K562 (cell line): Measurements from ENCODE around the gene RPL28. TPM values are rescaled to one million over a fixed set of nuclear protein-coding genes. Genes with fewer than 3 reads are reported as not detected.

Experiments
- ATAC-seq: fragments of 200-7000 bp; cut with Tn5 transposase; 3 replicates; pipeline ENCODE4 v1.9.1; 2020; ENCODE audit warnings: moderate library complexity
- BruUV-seq: library from RNA; stranded (reverse); fragments of 400-500 nt; replicated peaks from 2 replicates; lab custom pipeline; 2021; lab: Mats Ljungman, UMichigan
- CTCF ChIA-PET: fragments of 300-600 bp; formaldehyde crosslinking; extraction: SDS; loops from one replicate; lab custom pipeline; 2021; ENCODE audit warnings: low intra/inter-chr PET ratio; lab: Yijun Ruan, JAX
- POLR2A ChIA-PET: fragments of 300-600, 350-650 bp; sonication (Branson Sonifier 250); formaldehyde crosslinking; extraction: SDS; loops from one replicate; lab custom pipeline; 2021; ENCODE audit warnings: antibody characterized with exemption, inconsistent platforms; lab: Yijun Ruan, JAX
- DNase-seq, 4 experiments: peaks; one replicate each; pipeline versions ENCODE4 v3.0.0 to v3.0.0-alpha.2; 2011 to 2018; ENCODE audit warnings: low spot score in 3 of 4, mixed read lengths in 3 of 4; ENCODE audit errors: extremely low read depth in 1 of 4
- FAIRE-seq: peaks from 2 replicates; lab custom pipeline; 2011; peaks lifted over from hg19 to GRCh38; lab: Jason Lieb, UNC
- H2AFZ ChIP-seq: 2 replicates; pipeline ENCODE4 v1.6.0; 2011; ENCODE audit warnings: low read depth, low read length, control low read depth, inconsistent platforms
- H3K27ac ChIP-seq: fragments of 200-600 bp; 3 replicates; pipeline ENCODE4 v1.8.0; 2011; ENCODE audit warnings: low read depth, mild to moderate bottlenecking, control low read depth, inconsistent platforms, low read length, moderate library complexity, mixed read lengths; ENCODE audit errors: extremely low read depth
- H3K27me3 ChIP-seq, 2 experiments: fragments of 300-600 bp in 1 of 2; 2 replicates in 1 of 2; 3 replicates in 1 of 2; pipeline versions ENCODE4 v1.6.0 to v1.8.0; 2011; ENCODE audit warnings: inconsistent platforms in 2 of 2, low read length in 2 of 2, mild to moderate bottlenecking in 1 of 2, mixed read lengths in 1 of 2, moderate library complexity in 1 of 2; ENCODE audit not compliant: control insufficient read depth in 2 of 2, insufficient read depth in 2 of 2
- H3K36me3 ChIP-seq: fragments of 300-600 bp; 3 replicates; pipeline ENCODE4 v1.8.0; 2011; ENCODE audit warnings: mild to moderate bottlenecking, low read length, inconsistent platforms; ENCODE audit not compliant: control insufficient read depth, insufficient read depth
- H3K4me1 ChIP-seq, 2 experiments: fragments of 200-600 bp in 1 of 2; replicated peaks in 1 of 2; 2 replicates in 1 of 2; 3 replicates in 1 of 2; pipeline versions ENCODE4 v1.5.1 to v1.8.0; 2011; ENCODE audit warnings: inconsistent platforms in 2 of 2, low read length in 2 of 2, mild to moderate bottlenecking in 1 of 2, mixed read lengths in 1 of 2, moderate library complexity in 1 of 2; ENCODE audit not compliant: control insufficient read depth in 2 of 2, insufficient read depth in 2 of 2
- H3K4me2 ChIP-seq: 2 replicates; pipeline ENCODE4 v1.6.1; 2011; ENCODE audit warnings: low read length, control low read depth, inconsistent platforms, mixed read lengths; ENCODE audit not compliant: insufficient read depth
- H3K4me3 ChIP-seq: fragments of 200-600 bp; sonication (generic), shearing (Covaris generic); 2 replicates; pipeline ENCODE4 v1.5.1; 2016; ENCODE audit warnings: control low read depth, inconsistent platforms
- H3K79me2 ChIP-seq: fragments of 200-600 bp; 3 replicates; pipeline ENCODE4 v1.8.0; 2011; ENCODE audit warnings: low read length, inconsistent platforms; ENCODE audit not compliant: control insufficient read depth, insufficient read depth
- H3K9ac ChIP-seq, 2 experiments: 2 replicates each; pipeline versions ENCODE4 v1.6.0 to v1.6.1; 2011; ENCODE audit warnings: low read depth in 2 of 2, low read length in 2 of 2, control low read depth in 1 of 2, inconsistent platforms in 1 of 2, mild to moderate bottlenecking in 1 of 2, mixed read lengths in 1 of 2; ENCODE audit not compliant: insufficient read depth in 1 of 2
- H3K9me1 ChIP-seq: one replicate; pipeline ENCODE4 v1.6.0; 2011; ENCODE audit warnings: inconsistent platforms, mild to moderate bottlenecking, low read length, moderate library complexity; ENCODE audit not compliant: control insufficient read depth, insufficient read depth
- H3K9me3 ChIP-seq: replicated peaks from 2 replicates; pipeline ENCODE4 v1.5.1; 2011; ENCODE audit warnings: low read depth, low read length, inconsistent platforms; ENCODE audit not compliant: control insufficient read depth, insufficient read depth
- H4K20me1 ChIP-seq: replicated peaks from 2 replicates; pipeline ENCODE4 v1.6.1; 2011; ENCODE audit warnings: low read length, inconsistent platforms, mixed read lengths; ENCODE audit not compliant: control insufficient read depth, insufficient read depth
- CTBP1 ChIP-seq: fragments of 450-650 bp; IDR thresholded peaks from 2 replicates; pipeline ENCODE4 v1.6.1; 2016; ENCODE audit warnings: borderline replicate concordance
- FOXO4 ChIP-seq: fragments of 450-650 bp; formaldehyde crosslinking; IDR thresholded peaks from 2 replicates; pipeline ENCODE4 v1.4.0; 2020; ENCODE audit warnings: mild to moderate bottlenecking, moderate library complexity
- GABPB1 ChIP-seq: sonication (generic); formaldehyde crosslinking; IDR thresholded peaks from 2 replicates; pipeline ENCODE4 v1.8.0; 2022; ENCODE audit warnings: mild to moderate bottlenecking, missing genetic modification reagents
- HCFC1 ChIP-seq: IDR thresholded peaks from 2 replicates; pipeline ENCODE4 v1.6.1; 2012; ENCODE audit warnings: low read depth, low read length, improper control_type of control experiment
- HIVEP1 ChIP-seq: fragments of 250-450 bp; sonication (Bioruptor Pico); IDR thresholded peaks from 2 replicates; pipeline ENCODE4 v1.4.0; 2020; ENCODE audit warnings: mild to moderate bottlenecking
- JUNB ChIP-seq: fragments of 450-650 bp; formaldehyde crosslinking; conservative IDR thresholded peaks from 2 replicates; pipeline ENCODE4 v1.4.0; 2020; ENCODE audit warnings: mild to moderate bottlenecking
- MAZ ChIP-seq, 2 experiments: fragments of 450-650 bp in 1 of 2; sonication (generic) in 1 of 2; formaldehyde crosslinking; IDR thresholded peaks in 1 of 2; conservative IDR thresholded peaks in 1 of 2; 2 replicates each; pipeline versions ENCODE4 v1.4.0 to v1.5.0; 2020; ENCODE audit warnings: mild to moderate bottlenecking in 1 of 2, missing genetic modification reagents in 1 of 2
- PHB2 ChIP-seq: fragments of 450-650 bp; IDR thresholded peaks from 2 replicates; pipeline ENCODE4 v1.6.1; 2017; ENCODE audit warnings: low read depth
- PHF20 ChIP-seq: fragments of 450-650 bp; IDR thresholded peaks from 2 replicates; pipeline ENCODE4 v1.6.1; 2018; ENCODE audit not compliant: partially characterized antibody
- SP2 ChIP-seq: IDR thresholded peaks from 2 replicates; pipeline ENCODE4 v1.6.1; 2011; ENCODE audit warnings: mild to moderate bottlenecking, low read depth, low read length, moderate library complexity; ENCODE audit not compliant: poor library complexity, severe bottlenecking; ENCODE audit errors: extremely low read depth
- SRSF1 ChIP-seq: fragments of 200-400 bp; formaldehyde crosslinking; IDR thresholded peaks from 2 replicates; pipeline ENCODE4 v1.6.1; 2017; ENCODE audit warnings: mild to moderate bottlenecking, low read depth, low read length, moderate library complexity
- XRCC5 ChIP-seq: fragments of 200-400 bp; formaldehyde crosslinking; IDR thresholded peaks from 2 replicates; pipeline ENCODE4 v1.6.1; 2017; ENCODE audit warnings: low read depth, mild to moderate bottlenecking, low read length
- ZFP1 ChIP-seq: fragments of 450-650 bp; formaldehyde crosslinking; IDR thresholded peaks from 2 replicates; pipeline ENCODE4 v1.4.0; 2020; ENCODE audit warnings: mild to moderate bottlenecking, mixed read lengths
- ZNF561 ChIP-seq: fragments of 450-650 bp; formaldehyde crosslinking; conservative IDR thresholded peaks from 2 replicates; pipeline ENCODE4 v1.4.0; 2020; ENCODE audit warnings: mild to moderate bottlenecking, moderate library complexity
- WGBS: fragments of 100-300 bp; shearing (Covaris generic); methylation state at CpG from one replicate; pipeline ENCODE4 v1.1.6; 2016; ENCODE audit warnings: low coverage, mixed read lengths; ENCODE audit not compliant: insufficient coverage; ENCODE audit errors: missing lambda C conversion rate; 5-methylcytosine and 5-hydroxymethylcytosine counted together
- in situ Hi-C: fragments of 300-500 bp; cut with MboI; formaldehyde crosslinking; loops from 4 replicates; pipeline ENCODE4 v1.15.0; 2018; ENCODE audit warnings: inconsistent platforms, mixed read lengths
- intact Hi-C: fragments of 100-400 bp; cut with micrococcal nuclease; formaldehyde crosslinking; loops from 2 replicates; pipeline ENCODE4 v1.14.2; 2022
- polyA plus RNA-seq, 8 experiments: library from polyadenylated mRNA; depleted of rRNA in 4 of 8; stranded (reverse) in 5 of 8; unstranded in 3 of 8; fragments of >200 nt; fragmentation: Nextera tagmentation in 2 of 8; fragmentation: Illumina TruSeq in 1 of 8; extraction: Ambion mirVana in 2 of 8; extraction: Trizol in 1 of 8; gene quantifications; 2 replicates each; pipeline versions ENCODE4 v1.2.1 to v1.2.3, GENCODE V29; 2011 to 2014; ENCODE audit warnings: inconsistent platforms in 1 of 8, missing spikeins in 1 of 8
- total RNA-seq, 7 experiments: library from RNA; depleted of rRNA in 6 of 7; stranded (reverse); fragments of >200 nt in 6 of 7; fragmentation: Illumina TruSeq in 2 of 7; extraction: Trizol in 2 of 7; gene quantifications; 2 replicates each; pipeline versions ENCODE4 v1.2.1 to v1.2.3, GENCODE V29; 2011 to 2021; ENCODE audit warnings: low replicate concordance in 1 of 7
- TF ChIP-seq, protein P1 (sequence below): sonication (generic); formaldehyde crosslinking; IDR thresholded peaks from 2 replicates; pipeline ENCODE4 v1.8.0; 2023; ENCODE audit warnings: missing genetic modification reagents, mild to moderate bottlenecking, borderline replicate concordance

Gene RPL28
- total and polyA plus RNA-seq, 9 of the 15 experiments (the other 6 are each of a cell fraction or from before 2014, with no cell fraction given) = 124 to 3,106 (median 622) TPM

- TF ChIP-seq ZNF561 (no peak), GABPB1 (peak; percentile 88)
- TF ChIP-seq, all 486 proteins: peak for 13
Observed at GRCh38 chr19:55432241-55432959, 46.7 kb downstream of the RPL28 start (continued).

- H2AFZ ChIP-seq = no peak overlapping the region
- H3K4me1 ChIP-seq = peaks cover 0 to 18% of the 10 kb centered on the region in 2 experiments; a peak in 2 of 5 replicates
- peaks cover 4% of the 10 kb centered on the region for H4K20me1 ChIP-seq
- no peak overlapping the region for H3K27ac ChIP-seq
- H3K9me3 ChIP-seq = no peaks in the 10 kb centered on the region
- H3K79me2 ChIP-seq = no peaks in the 10 kb centered on the region
- no peak overlapping the region for H3K4me2 ChIP-seq
- H3K27me3 ChIP-seq = peaks cover 0 to 13% of the 10 kb centered on the region in 2 experiments; a peak in 2 of 5 replicates
- H3K4me3 ChIP-seq = no peak overlapping the region
- DNase-seq = no peak
- H3K9ac ChIP-seq = no peak overlapping the region
- POLR2A ChIA-PET = interaction anchor here (0.6 kb wide), 1 partner anchor 38 kb away, joined by 3 read pairs; no protein-coding TSS in a partner anchor
- CTCF ChIA-PET = no interaction called here
- H3K9me1 ChIP-seq = no peaks in the 10 kb centered on the region
- intact Hi-C loops = no loop called here
- 77% methylated on average over 25 of the region's 48 CpGs for WGBS
- in situ Hi-C loops = loop anchor here (25.0 kb wide), 1 partner anchor 771 kb away; the partner anchor contains the start of gene LILRB4
- no peak for FAIRE-seq
- H3K36me3 ChIP-seq = no peaks in the 10 kb centered on the region
- BruUV-seq = no TSS peak
- no peak for ATAC-seq
- no peak for TF ChIP-seq SRSF1
- no peak for TF ChIP-seq ZFP1 (CRISPR knock-in tag)
- TF ChIP-seq HCFC1 = no peak
- no peak for TF ChIP-seq XRCC5
- no peak for TF ChIP-seq HIVEP1
- no peak for TF ChIP-seq CTBP1
- no peak for TF ChIP-seq FOXO4 (CRISPR knock-in tag)
- TF ChIP-seq JUNB (CRISPR knock-in tag) = no peak
- no peak for TF ChIP-seq PHB2
- no peak for TF ChIP-seq MAZ (CRISPR knock-in tag; conservative IDR thresholded peaks at IDR 0.05 in 1 of 2, IDR thresholded peaks at IDR 0.05 in 1 of 2)
- TF ChIP-seq, protein P1, sequence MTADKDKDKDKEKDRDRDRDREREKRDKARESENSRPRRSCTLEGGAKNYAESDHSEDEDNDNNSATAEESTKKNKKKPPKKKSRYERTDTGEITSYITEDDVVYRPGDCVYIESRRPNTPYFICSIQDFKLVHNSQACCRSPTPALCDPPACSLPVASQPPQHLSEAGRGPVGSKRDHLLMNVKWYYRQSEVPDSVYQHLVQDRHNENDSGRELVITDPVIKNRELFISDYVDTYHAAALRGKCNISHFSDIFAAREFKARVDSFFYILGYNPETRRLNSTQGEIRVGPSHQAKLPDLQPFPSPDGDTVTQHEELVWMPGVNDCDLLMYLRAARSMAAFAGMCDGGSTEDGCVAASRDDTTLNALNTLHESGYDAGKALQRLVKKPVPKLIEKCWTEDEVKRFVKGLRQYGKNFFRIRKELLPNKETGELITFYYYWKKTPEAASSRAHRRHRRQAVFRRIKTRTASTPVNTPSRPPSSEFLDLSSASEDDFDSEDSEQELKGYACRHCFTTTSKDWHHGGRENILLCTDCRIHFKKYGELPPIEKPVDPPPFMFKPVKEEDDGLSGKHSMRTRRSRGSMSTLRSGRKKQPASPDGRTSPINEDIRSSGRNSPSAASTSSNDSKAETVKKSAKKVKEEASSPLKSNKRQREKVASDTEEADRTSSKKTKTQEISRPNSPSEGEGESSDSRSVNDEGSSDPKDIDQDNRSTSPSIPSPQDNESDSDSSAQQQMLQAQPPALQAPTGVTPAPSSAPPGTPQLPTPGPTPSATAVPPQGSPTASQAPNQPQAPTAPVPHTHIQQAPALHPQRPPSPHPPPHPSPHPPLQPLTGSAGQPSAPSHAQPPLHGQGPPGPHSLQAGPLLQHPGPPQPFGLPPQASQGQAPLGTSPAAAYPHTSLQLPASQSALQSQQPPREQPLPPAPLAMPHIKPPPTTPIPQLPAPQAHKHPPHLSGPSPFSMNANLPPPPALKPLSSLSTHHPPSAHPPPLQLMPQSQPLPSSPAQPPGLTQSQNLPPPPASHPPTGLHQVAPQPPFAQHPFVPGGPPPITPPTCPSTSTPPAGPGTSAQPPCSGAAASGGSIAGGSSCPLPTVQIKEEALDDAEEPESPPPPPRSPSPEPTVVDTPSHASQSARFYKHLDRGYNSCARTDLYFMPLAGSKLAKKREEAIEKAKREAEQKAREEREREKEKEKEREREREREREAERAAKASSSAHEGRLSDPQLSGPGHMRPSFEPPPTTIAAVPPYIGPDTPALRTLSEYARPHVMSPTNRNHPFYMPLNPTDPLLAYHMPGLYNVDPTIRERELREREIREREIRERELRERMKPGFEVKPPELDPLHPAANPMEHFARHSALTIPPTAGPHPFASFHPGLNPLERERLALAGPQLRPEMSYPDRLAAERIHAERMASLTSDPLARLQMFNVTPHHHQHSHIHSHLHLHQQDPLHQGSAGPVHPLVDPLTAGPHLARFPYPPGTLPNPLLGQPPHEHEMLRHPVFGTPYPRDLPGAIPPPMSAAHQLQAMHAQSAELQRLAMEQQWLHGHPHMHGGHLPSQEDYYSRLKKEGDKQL (CRISPR knock-in tag) = no peak
- TF ChIP-seq PHF20 = no peak
- TF ChIP-seq SP2 = no peak
Observed at GRCh38 chr19:55433292-55433691, 47.6 kb downstream of the RPL28 start.
